PC-3 (cell line): ENCODE data around the gene CALHM1.

Experiments
- EZH2phosphoT487 ChIP-seq: fragments of 300-600 bp; sonication (generic); IDR thresholded peaks from 2 replicates; pipeline ENCODE4 v1.6.1; 2018; ENCODE audit warnings: mild to moderate bottlenecking, antibody characterized with exemption, low read length, borderline replicate concordance
- TF ChIP-seq, protein P1 (sequence below): fragments of 300-600 bp; sonication (generic); conservative IDR thresholded peaks from 2 replicates; pipeline ENCODE4 v1.5.1; 2017; ENCODE audit warnings: antibody characterized with exemption, low read depth, mild to moderate bottlenecking, low read length

DNA sequence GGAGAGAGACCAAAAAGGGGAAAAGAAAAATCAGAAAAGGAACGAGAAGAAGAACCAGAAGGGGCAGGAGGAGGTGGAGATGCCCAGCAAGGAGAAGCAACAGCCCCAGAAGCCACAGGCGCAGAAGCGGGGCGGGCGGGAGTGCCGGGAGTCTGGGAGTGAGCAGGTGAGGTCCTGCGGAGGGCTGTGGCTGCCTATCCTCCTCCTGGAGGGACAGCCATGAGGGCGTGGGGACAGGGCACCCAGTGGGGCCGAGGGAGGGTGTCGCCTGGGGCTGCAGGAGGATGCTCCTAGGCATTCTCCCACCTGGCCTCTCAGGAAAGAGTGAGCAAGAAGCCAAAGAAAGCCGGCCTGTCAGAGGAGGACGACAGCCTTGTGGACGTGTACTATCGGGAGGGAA, 18.3 kb downstream of the CALHM1 start:
- TF ChIP-seq, protein P1, sequence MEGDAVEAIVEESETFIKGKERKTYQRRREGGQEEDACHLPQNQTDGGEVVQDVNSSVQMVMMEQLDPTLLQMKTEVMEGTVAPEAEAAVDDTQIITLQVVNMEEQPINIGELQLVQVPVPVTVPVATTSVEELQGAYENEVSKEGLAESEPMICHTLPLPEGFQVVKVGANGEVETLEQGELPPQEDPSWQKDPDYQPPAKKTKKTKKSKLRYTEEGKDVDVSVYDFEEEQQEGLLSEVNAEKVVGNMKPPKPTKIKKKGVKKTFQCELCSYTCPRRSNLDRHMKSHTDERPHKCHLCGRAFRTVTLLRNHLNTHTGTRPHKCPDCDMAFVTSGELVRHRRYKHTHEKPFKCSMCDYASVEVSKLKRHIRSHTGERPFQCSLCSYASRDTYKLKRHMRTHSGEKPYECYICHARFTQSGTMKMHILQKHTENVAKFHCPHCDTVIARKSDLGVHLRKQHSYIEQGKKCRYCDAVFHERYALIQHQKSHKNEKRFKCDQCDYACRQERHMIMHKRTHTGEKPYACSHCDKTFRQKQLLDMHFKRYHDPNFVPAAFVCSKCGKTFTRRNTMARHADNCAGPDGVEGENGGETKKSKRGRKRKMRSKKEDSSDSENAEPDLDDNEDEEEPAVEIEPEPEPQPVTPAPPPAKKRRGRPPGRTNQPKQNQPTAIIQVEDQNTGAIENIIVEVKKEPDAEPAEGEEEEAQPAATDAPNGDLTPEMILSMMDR = no peak
- TF ChIP-seq EZH2phosphoT487 = no peak
